ENCODE data around the gene SORCS3. TPM values are rescaled to one million over a fixed set of nuclear protein-coding genes. Genes with fewer than 3 reads are reported as not detected.

The SORCS3 gene
- total RNA-seq, 1 donor from 2014 or later = not detected

- no peak for DNase-seq (ENCODE audit: low spot score)
- intact Hi-C loops (cut with DNase I) = no loop called here
Measured at GRCh38 chr10:104762793-104763192, 121.7 kb downstream of the SORCS3 start.

DNA sequence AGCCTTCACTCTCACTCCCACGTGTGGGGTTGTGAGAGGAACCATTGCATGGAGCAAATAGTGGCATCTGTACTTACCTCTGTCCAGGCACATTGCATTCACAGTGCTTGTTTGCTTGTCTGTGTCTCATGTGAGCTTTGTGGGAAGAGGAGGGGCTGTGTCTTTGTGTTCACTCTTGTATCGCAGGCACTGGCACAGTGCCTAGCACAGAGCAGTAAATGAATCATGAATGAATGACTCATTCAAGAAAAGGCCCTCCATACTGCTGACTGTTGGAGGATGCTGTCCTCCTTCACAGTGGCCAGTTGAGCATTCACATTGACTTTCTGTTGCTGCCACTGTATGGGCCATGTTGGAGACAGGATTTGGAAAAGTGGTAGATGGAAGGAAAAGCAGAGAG is 125.3 kb downstream of the SORCS3 start:
- intact Hi-C loops (cut with DNase I) = no loop called here
- DNase-seq (ENCODE audit: low spot score) = no peak

GRCh38 chr10:104767282-104767681 is 126.2 kb downstream of the SORCS3 start:
- DNase-seq (ENCODE audit: low spot score) = no peak
- intact Hi-C loops (cut with DNase I) = no loop called here

- no peak for DNase-seq (ENCODE audit: low spot score)
- intact Hi-C loops (cut with DNase I) = no loop called here
Measured at GRCh38 chr10:104767745-104768144, 126.7 kb downstream of the SORCS3 start.

DNA sequence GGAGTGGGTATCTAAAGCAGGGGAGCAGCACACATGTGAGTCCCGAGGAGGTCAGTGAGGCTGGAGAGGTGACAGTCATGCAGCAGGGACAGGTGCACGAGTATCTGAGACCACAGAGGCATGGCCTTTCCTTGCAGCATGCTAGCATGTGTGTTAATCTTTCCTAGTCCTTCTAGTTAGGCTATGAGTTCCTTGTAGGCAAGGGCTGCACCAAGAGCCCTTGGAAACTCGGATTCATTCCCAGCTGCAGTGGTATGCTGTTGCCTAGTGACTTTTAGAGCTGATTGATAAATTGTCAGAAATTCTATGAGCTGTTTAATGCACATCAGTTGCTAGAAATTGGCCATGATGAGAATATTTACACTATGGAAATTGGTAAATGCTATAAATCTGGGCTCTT is 132.0 kb downstream of the SORCS3 start:
- no peak for DNase-seq (ENCODE audit: low spot score)
- intact Hi-C loops (cut with DNase I) = no loop called here

DNA sequence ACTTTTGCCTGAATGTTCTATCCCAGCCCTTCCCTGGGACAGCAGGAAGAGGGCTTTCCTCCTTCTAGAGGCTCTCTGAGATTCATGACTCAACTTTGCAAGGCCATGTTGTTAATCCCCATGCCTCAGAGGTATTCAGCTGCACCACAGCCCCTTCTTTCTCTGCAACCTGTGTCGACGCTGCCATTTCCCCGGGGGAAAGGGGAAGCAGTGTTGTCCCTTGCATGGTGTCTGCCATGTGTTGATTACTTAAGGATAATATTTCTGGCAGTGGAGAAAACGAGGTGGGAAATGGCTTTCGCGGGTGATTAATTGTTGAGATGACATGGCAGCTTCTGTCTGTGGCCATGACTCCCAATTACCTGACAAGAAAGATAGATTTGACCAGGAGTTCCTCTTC is 133.1 kb downstream of the SORCS3 start:
- intact Hi-C loops (cut with DNase I) = no loop called here
- DNase-seq (ENCODE audit: low spot score) = no peak

- intact Hi-C loops (cut with DNase I) = no loop called here
- DNase-seq (ENCODE audit: low spot score) = no peak
Measured at GRCh38 chr10:104777086-104777799, 136.2 kb downstream of the SORCS3 start.

DNA sequence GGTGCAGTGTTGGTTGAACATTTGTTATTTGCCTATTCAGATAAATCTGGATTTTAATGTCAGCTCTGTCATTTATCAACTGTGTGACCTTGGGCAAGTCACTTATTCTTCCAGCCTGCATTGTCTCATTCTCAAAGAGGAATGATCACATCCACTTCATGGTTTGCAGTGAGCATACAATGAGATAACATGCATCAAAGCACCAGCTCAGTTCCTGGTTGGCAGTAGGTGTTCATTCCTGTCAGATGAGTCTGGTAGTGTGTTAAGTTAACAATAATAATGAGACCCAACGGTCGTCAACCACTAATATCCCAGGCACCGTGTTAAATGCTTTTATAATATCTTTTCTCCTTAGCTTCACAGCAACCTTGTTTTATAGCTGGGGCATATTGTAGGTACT is 137.3 kb downstream of the SORCS3 start:
- no peak for DNase-seq (ENCODE audit: low spot score)
- intact Hi-C loops (cut with DNase I) = no loop called here

- DNase-seq (ENCODE audit: low spot score) = no peak
- intact Hi-C loops (cut with DNase I) = no loop called here
Measured at GRCh38 chr10:104779701-104780100, 138.6 kb downstream of the SORCS3 start.

- no peak for DNase-seq (ENCODE audit: low spot score)
- intact Hi-C loops (cut with DNase I) = no loop called here
Measured at GRCh38 chr10:104780165-104780564, 139.1 kb downstream of the SORCS3 start.

DNA sequence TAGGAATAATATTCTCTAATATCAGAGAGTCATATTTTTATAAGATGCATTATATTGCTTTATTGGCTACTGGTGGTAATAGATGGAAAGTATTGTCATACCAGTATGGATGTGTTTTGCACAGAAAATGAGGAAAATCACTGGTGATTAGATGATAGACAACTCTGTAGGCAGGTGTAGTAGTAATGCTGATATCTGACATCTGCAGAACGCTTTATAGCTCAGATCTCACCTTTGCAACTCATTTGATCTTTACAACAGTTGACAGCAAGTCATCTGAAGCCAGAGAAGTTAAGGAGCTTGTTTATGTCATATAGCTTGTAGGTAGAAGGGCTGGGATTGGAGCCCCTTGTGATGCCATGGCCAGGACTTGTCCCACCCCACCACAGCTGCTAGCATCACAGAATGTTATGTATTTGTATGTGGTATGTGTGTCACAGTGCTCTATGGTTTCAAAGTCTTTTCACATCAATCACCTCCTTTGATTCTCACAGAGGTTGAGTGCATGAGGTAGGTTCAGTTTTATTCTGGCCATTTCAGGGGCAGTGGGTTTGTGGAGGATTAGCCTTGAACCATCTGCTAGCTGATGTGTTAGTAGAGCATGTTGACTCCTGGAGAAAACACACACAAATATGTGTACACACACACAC is 140.0 kb downstream of the SORCS3 start:
- intact Hi-C loops (cut with DNase I) = no loop called here

DNA sequence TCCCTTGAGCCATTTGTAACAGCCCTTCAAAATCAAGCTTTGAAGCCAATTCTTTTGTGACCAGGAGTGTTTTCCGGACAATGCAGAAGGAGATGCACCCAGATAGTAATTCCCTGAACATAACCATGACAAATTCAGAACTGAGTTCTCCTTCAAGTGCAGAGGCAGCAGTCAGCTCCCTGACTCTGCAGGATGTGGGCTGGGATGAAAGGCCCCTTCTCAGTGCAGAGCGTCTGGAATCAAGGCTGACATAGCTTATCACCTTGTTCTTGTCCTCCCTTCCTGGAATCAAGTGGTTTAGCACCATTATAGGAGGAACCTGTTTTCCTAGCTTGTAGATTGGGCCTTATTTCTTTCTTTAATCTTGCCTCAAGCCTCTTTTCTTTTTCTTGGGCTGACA is 143.4 kb downstream of the SORCS3 start:
- no peak for DNase-seq (ENCODE audit: low spot score)
- intact Hi-C loops (cut with DNase I) = no loop called here

More for the DNA sequence above, 140.0 kb downstream of the SORCS3 start:
- no peak for DNase-seq (ENCODE audit: low spot score)

GRCh38 chr10:104791471-104791870 is 150.4 kb downstream of the SORCS3 start:
- no peak for DNase-seq (ENCODE audit: low spot score)
- intact Hi-C loops (cut with DNase I) = no loop called here

DNA sequence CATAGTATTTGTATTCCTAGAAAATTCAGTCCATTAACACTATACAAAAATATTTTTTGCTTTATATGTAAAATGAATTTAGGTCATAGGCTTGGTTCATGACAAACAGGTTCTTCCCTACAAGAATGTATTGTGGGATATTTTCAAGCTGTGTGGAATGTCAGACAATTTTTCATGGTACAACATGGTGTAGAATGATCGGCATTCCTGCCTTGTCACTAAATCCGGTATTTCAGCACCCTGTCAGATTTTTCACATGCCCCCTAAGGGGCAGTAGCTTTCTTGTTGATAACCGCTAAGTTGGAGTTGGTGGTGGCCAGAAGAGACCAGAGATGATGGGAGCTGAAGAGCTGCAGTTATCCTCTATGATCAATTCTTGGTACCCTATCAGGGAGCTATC is 154.3 kb downstream of the SORCS3 start:
- no peak for DNase-seq (ENCODE audit: low spot score)
- intact Hi-C loops (cut with DNase I) = no loop called here

DNA sequence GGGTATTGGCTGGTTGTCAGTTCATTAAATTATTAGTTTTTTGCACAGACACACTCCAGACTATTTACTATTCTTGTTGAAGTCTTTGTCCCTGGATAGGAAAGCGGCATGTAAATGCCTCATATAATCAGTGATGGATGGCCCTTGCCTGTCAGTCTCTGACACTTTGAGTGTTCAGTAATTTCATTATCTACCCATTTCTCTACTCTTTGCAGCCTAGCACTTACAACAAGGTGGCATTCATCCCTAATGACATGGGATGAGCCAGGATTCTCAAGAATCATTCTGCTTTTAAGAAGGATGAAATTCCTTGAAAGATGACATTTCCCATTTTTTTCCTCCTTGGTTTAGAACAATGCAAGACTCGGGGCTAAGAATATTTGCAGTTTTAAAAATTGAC is 155.7 kb downstream of the SORCS3 start:
- intact Hi-C loops (cut with DNase I) = no loop called here
- DNase-seq (ENCODE audit: low spot score) = no peak

- intact Hi-C loops (cut with DNase I) = no loop called here
- no peak for DNase-seq (ENCODE audit: low spot score)
Measured at GRCh38 chr10:104802941-104803340, 161.9 kb downstream of the SORCS3 start.

GRCh38 chr10:104804880-104805279 is 163.8 kb downstream of the SORCS3 start:
- intact Hi-C loops (cut with DNase I) = no loop called here
- no peak for DNase-seq (ENCODE audit: low spot score)

GRCh38 chr10:104806801-104807200 is 165.7 kb downstream of the SORCS3 start:
- intact Hi-C loops (cut with DNase I) = no loop called here
- no peak for DNase-seq (ENCODE audit: low spot score)

DNA sequence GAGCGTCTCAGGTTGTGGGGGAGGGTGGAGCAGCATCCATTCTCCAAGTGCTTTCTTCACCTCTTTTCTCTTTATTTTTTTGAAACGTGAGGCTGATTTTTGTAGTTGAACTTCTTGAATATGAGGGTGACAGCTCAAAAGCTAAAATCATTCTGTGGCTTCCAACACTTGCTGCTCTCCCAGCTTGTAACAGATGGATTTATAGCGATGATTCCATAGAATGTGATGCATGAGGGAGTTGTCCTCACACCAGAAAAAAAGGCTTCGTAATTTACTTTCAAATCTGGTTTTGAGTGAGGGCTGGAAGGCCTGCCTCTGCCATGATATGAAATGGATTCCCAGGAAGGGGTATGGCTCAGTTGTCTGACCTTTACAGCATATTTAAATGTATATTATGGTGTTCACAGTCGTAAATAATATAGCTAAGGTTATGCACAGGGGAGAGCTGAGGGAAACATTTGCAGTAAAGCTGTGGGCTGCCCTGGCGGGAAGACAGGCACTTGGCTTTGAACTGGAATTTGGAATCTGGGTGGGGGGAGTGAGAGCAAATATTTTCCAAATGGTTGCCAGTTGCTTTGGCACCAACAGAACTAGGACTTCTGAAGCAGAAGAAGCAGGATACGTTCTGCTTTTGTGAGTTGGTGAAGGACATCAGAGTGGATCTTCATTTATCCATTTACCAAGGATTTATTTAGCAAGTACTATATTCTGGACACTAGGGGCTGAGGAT is 166.7 kb downstream of the SORCS3 start:
- intact Hi-C loops (cut with DNase I) = no loop called here
- DNase-seq (ENCODE audit: low spot score) = no peak

- no peak for DNase-seq (ENCODE audit: low spot score)
- intact Hi-C loops (cut with DNase I) = no loop called here
Measured at GRCh38 chr10:104809288-104810090, 168.4 kb downstream of the SORCS3 start.

Data from cardiac septum (tissue), 1 donor.